HG03571 (cell line): Measurements from ENCODE around the gene SH3BP1.
"Not testable (repeated sequence)": the region's sequence is repeated elsewhere in the genome, so short reads cannot be mapped to it uniquely, and the experiment has no call there.

Source experiments
- ATAC-seq: cut with Tn5 transposase; IDR thresholded peaks from one replicate; pipeline ENCODE4 v1.9.1; 2021; ENCODE audit not compliant: unreplicated experiment

Gene SH3BP1

DNA sequence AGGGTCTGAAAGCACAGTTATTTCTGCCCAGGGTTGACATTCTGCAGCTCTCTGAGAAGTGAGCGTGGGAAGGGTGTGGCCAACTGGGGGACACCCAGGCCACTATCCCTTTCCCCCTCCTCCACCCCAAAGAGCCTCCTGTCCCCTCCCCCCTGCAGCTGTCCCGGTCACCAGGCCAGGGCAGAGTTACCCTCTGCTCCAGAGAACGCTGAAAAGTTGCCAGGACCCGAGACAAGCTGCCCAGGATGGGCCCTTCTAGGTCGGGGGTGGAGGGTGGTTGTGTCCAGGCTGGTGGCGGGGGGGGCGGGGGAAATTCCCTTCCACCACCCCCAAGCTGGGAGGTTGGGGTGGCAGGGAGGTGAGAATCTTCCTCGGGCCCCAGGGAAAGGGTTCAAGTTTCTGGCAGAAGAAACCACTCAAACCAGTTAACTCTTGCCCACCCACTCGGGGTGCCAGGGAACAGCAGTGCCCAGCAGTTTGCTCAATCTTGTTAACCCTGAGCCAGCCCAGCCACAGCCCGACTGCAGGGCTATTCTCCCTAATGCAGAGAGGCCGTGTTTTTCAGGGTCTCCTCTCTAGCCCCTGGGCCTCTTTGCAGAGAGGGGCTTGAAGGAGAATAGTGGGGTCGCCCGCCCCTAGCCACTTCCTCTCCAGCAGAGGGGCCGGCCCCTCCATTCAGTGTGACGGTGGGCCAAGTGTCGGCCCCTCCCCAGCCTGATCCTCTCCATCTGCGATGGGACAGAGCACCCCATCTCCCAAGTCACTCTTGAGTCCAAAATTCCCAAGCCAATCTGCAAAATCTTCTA is 36.7 kb downstream of the SH3BP1 start:
- ATAC-seq = no peak

DNA sequence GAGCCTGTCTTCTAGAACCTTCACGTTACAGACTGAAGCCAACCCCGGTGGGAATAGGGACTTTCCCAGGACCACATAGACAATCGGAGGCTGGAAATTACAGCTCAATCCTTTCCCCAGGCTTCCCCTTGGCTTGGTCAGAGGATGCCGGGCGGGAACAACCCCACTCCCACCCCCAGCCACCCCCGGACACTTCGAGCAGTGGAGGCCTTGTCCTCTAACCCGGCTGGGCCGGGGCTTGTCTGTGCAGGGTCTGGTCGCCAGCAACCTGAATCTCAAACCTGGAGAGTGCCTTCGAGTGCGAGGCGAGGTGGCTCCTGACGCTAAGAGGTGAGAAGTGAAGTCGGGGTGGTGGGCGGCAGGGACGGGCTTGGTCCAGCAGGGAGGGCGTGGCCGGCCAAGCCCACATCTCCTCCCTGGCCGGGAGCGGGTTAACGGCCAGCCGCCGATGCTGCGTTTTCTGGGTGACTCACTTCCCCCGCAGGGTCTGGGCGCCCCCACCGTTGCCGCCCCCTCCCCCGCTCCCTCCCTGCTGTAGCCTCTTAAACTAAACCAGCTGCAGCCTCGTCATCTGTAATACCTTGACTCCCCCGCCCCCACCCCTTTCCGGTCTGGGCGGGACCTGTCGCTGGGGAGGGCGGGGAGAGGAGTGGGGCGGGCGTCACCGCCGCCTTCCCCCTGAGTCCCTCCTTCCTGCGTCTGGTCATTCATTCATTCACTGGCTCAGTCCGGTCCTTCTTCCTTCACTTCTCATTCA is 37.4 kb downstream of the SH3BP1 start:
- peak; percentile 51 for ATAC-seq

DNA sequence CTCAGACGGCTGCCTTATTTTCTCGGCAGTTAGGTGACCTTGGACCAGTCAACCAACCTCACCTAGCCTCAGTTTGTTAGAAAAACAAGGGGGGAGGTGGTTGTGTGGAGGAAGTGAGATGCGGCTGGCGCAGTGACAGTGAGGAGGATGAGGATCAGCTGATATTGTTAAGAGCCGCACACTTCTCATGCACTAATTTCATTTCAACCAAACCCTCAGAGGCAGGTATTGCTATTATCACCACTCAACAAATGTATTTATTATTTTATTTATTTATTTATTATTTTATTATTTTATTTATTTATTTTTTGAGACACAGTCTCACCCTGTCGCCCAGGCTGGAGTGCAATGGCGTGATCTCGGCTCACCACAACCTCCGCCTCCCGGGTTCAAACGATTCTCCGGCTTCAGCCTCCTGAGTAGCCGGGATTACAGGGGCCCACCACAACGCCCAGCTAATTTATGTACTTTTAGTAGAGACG is 38.1 kb downstream of the SH3BP1 start:
- no peak for ATAC-seq

- ATAC-seq = no peak
Measured at GRCh38 chr22:37678372-37678771, 38.9 kb downstream of the SH3BP1 start.

DNA sequence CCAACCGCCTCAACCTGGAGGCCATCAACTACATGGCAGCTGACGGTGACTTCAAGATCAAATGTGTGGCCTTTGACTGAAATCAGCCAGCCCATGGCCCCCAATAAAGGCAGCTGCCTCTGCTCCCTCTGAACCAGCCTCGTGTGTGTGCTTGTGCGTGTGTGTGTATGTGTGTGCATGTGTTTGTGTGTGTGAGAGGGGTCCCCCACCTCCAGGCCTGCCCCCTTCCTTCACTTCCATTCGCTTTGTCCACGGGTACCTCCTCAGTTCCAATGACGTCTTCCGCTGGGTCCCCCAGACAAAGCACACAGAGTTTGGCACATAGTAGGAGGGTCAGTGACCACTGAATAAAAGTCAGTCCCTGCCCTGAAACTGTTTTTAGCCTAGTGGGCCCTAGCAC is 40.2 kb downstream of the SH3BP1 start:
- ATAC-seq = no peak

GRCh38 chr22:37680191-37680851 is 40.9 kb downstream of the SH3BP1 start:
- no peak for ATAC-seq

GRCh38 chr22:37681001-37681424 is 41.5 kb downstream of the SH3BP1 start:
- ATAC-seq = no peak

DNA sequence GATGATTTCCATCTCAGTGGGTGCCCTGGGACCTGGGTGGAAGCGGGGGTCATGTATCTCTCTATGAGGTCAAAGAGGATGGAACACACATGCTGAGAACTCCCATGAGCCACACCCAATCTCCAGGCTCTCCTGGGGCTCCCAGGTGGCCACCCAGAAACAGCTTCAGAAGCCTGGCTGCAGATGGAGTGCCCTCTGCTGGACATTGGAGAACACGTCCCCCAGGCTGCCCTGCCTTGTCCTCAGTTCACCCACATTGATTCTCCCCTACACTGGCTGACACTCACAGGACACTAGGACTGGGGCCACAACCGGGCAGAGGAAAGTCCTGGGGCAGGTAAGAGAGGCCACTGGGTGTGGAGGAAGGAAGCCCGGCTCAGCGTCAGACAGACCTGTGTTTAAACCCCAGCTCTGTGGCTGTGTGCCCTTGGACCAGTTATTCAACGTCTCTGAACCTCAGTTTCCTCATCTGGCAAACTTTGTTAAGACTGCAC is 42.1 kb downstream of the SH3BP1 start:
- no peak for ATAC-seq

DNA sequence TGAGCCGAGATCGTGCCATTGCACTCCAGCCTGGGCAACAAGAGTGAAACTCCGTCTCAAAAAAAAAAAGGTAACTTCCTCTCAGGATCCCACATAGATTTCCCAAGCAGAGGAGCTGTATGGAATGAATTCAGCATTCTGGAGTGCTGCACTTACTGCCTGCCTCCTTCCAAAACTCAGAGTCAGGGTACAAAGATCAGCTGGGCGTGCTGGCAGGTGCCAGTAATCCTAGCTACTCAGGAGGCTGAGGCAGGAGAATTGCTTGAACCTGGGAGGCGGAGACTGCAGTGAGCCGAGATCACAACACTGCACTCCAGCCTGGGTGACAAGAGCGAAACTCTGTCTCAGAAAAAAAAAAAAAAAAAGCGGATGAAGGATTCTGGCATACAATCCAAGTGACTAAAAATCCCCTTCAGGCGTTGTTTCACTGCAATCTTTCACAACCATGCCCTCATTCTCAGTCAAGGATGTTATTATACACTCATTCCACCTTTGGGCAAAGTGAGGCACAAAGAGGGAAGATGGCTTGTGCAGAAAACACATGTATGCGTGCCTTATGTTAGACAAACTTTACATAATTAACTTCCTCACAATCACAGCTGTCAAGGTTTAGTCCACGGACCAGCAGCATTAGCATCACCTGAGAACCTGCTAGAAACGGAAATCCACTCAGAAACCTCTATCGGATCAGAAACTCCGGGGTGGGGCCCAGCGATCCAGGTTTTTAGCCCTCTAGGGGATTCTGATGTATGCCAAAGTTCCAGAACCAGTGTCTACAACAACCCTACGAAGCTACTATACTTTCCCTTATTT is 45.5 kb downstream of the SH3BP1 start:
- ATAC-seq = no peak

- peak; percentile 62 for ATAC-seq
Measured at GRCh38 chr22:37686002-37686982, 46.8 kb downstream of the SH3BP1 start, which contains the start of gene NOL12. Gene NOL12 (plus strand): TSS chr22:37686343. CDS start chr22:37686393, 50 bp downstream.

GRCh38 chr22:37690407-37690806 is 50.9 kb downstream of the SH3BP1 start:
- ATAC-seq = no peak

DNA sequence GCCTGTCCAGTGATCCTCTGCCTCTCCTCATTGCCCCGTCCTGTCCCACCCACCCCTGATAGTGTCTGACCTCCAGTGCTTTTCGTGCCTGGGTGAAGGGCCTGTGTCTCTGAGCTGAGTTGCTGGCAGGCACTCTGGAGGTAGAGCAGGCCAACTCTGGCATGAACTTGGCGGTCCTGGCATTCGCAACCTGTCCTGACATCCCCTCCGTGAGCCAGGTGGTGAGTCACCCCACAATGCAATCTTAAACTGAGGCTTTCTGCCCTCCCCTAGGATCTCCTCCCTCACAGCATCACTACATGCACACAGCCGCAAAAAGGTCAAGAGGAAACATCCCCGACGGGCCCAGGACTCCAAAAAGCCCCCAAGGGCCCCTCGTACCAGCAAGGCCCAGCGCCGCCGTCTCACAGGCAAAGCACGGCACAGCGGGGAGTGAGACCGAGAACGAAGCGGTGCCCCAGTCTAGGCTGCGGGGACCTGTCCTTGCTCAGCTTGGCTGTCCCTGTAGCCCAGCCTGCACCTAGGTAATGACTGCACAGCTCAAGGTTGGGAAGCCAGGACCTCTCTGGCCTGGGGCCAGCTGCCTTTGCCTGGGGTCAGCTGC is 51.5 kb downstream of the SH3BP1 start:
- ATAC-seq = no peak

- ATAC-seq = no peak
Measured at GRCh38 chr22:37692627-37693285, 53.3 kb downstream of the SH3BP1 start.

DNA sequence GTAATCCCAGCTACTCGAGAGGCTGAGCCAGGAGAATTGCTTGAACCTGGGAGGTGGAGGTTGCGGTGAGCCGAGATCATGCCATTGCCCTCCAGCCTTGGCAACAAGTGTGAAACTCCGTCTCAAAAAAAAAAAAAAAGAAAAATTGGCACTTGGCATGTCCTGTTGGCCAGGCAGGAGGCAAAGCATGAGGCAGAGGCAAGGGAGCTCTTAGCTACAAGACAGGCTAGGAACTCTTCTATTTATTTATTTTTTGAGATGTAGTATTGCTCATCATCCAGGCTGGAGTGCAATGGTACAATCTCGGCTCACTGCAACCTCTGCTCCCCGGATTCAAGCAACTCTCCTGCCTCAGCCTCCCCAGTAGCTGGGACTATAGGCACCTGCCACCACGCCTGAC is 54.7 kb downstream of the SH3BP1 start:
- not testable (repeated sequence) for ATAC-seq

GRCh38 chr22:37696260-37696656 is 56.8 kb downstream of the SH3BP1 start:
- not testable (repeated sequence) for ATAC-seq

- ATAC-seq = peak; percentile 57
Measured at GRCh38 chr22:37696657-37697537, 57.4 kb downstream of the SH3BP1 start, which contains the start of gene TRIOBP. Gene TRIOBP (plus strand): TSS chr22:37697048. CDS start chr22:37701366, 4,318 bp downstream.

DNA sequence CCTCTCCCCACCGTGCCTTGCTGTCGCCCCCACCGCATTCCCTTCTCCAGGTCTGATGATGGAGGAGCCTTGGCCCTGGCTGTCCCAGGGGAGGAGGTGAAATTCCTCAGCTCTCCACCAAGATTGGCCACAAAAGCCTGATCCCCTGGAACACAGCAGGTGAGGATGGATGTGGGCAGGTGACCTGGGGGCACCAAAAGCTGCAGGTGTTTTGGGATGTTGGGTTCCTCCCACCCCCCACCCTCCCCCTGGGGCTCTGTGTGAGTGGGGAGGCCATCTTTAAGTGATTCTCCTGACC is 58.0 kb downstream of the SH3BP1 start:
- no peak for ATAC-seq
